Spleen (tissue), 7 donors: ENCODE measurements around the gene TSPAN18.

ENCODE experiments used
- POLR2A ChIP-seq, 3 donors: fragments of 450-650 bp; IDR thresholded peaks; one replicate each; pipeline ENCODE4 v1.5.1; 2017; ENCODE audit warnings: antibody characterized with exemption in 3 of 3, mild to moderate bottlenecking in 1 of 3
- TF ChIP-seq, protein P1 (sequence below), 11 experiments: fragments of 200-600 bp in 7 of 11; fragments of 450-650 bp in 4 of 11; sonication (generic) in 4 of 11; IDR thresholded peaks in 8 of 11; conservative IDR thresholded peaks in 3 of 11; 1 replicate in 7 of 11; 2 replicates in 4 of 11; pipeline versions ENCODE4 v1.4.0 to v1.8.0; 2016 to 2021; ENCODE audit warnings: antibody characterized with exemption in 11 of 11, inconsistent platforms in 4 of 11, mild to moderate bottlenecking in 1 of 11
- donor health status: DM: no; HTN: no; CAD: no; lungs with moderate emphysema.
- donor health status: DM: no; HTN: no; CAD: no.
- donor health status: DM: no; HTN: no; CAD: no.

GRCh38 chr11:44847316-44847715, 120.6 kb downstream of the TSPAN18 start:
- TF ChIP-seq, protein P1, sequence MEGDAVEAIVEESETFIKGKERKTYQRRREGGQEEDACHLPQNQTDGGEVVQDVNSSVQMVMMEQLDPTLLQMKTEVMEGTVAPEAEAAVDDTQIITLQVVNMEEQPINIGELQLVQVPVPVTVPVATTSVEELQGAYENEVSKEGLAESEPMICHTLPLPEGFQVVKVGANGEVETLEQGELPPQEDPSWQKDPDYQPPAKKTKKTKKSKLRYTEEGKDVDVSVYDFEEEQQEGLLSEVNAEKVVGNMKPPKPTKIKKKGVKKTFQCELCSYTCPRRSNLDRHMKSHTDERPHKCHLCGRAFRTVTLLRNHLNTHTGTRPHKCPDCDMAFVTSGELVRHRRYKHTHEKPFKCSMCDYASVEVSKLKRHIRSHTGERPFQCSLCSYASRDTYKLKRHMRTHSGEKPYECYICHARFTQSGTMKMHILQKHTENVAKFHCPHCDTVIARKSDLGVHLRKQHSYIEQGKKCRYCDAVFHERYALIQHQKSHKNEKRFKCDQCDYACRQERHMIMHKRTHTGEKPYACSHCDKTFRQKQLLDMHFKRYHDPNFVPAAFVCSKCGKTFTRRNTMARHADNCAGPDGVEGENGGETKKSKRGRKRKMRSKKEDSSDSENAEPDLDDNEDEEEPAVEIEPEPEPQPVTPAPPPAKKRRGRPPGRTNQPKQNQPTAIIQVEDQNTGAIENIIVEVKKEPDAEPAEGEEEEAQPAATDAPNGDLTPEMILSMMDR (IDR thresholded peaks at IDR 0.05 in 8 of 11, conservative IDR thresholded peaks at IDR 0.05 in 3 of 11), result no peak
- no peak for TF ChIP-seq POLR2A (IDR thresholded peaks at IDR 0.05)
